HG02840 (cell line): ENCODE results near the gene POMGNT1.

Experiments
- ATAC-seq: cut with Tn5 transposase; IDR thresholded peaks from one replicate; pipeline ENCODE4 v1.9.1; 2021; ENCODE audit warnings: mild to moderate bottlenecking, moderate library complexity, moderate number of reproducible peaks; ENCODE audit not compliant: unreplicated experiment, low FRiP score

Gene POMGNT1

DNA sequence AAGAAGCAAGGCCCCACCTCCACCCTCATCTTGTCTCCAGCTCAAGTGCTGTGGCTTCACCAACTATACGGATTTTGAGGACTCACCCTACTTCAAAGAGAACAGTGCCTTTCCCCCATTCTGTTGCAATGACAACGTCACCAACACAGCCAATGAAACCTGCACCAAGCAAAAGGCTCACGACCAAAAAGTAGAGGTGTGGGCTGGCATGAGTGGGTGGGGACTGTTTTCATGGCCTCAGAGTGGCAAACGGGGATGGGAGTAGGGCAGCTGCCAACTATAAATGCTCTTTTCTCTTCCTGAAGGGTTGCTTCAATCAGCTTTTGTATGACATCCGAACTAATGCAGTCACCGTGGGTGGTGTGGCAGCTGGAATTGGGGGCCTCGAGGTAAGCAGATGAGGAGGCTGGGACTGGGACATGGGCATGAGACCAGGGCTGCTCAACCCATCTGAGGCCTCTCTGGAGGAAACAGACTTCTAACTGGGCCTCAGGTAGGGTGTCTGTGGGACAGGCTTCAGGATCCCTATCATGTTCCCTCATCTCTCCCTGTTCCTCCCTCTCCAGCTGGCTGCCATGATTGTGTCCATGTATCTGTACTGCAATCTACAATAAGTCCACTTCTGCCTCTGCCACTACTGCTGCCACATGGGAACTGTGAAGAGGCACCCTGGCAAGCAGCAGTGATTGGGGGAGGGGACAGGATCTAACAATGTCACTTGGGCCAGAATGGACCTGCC, 13.1 kb downstream of the POMGNT1 start:
- ATAC-seq = no peak

DNA sequence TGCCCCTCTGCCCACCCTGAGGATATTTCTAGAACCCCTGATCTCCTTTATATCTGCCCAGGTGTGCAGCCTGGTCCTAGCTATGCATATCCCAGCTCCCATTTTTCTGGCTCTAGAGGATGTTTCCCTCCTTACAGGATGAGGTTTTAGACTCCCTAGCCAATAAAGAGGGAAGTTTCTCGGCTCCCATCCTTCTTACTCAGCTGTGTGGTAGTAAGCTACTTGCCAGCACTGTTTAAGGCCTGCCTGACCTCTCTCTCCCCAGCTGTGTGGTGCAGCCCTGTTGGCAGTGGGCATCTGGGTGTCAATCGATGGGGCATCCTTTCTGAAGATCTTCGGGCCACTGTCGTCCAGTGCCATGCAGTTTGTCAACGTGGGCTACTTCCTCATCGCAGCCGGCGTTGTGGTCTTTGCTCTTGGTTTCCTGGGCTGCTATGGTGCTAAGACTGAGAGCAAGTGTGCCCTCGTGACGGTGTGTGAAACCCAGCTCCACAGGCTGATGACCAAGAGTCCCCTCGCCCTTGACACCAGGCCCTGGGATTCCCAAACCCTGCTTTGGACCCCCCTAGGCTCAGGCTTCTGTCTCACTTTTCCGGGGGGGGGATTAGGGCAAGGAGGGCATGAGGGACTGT, 14.2 kb downstream of the POMGNT1 start:
- no peak for ATAC-seq

DNA sequence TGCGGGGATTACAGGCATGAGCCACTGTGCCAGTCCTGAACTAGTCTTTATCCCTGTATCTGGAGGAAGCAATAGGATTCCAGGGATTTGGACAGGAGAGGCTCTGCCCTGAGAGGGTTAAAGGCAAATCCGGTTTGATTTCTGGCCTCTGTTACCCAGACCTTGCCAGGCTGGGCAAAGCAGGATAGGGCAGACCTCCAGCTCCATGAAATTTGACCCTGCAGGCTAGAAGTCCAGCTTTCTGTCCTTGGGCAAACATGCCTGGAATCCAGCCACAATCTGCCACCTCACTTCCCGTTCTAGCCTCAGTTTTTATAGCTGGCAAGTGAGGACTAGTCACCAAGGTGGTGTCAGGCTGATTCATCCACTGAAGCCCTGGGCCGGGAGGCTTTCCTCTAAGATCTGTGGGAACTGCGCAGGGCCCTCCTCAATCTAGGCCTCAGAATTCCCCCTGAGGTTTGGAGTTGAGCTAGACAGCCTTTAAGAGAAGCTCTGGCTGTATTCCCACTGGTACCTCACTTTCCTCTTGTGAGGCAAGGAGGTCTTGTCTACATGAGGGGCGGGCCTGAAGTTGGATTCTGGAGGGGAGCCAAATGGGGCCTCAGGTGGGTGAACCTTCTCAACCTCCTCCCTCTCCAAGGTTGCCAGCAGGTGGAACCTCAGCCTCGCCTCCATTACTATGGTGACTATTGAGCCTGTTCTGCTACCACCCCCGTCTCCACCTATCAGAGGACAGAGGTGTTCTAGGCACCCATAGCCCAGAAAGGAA, 15.0 kb downstream of the POMGNT1 start:
- ATAC-seq = no peak

DNA sequence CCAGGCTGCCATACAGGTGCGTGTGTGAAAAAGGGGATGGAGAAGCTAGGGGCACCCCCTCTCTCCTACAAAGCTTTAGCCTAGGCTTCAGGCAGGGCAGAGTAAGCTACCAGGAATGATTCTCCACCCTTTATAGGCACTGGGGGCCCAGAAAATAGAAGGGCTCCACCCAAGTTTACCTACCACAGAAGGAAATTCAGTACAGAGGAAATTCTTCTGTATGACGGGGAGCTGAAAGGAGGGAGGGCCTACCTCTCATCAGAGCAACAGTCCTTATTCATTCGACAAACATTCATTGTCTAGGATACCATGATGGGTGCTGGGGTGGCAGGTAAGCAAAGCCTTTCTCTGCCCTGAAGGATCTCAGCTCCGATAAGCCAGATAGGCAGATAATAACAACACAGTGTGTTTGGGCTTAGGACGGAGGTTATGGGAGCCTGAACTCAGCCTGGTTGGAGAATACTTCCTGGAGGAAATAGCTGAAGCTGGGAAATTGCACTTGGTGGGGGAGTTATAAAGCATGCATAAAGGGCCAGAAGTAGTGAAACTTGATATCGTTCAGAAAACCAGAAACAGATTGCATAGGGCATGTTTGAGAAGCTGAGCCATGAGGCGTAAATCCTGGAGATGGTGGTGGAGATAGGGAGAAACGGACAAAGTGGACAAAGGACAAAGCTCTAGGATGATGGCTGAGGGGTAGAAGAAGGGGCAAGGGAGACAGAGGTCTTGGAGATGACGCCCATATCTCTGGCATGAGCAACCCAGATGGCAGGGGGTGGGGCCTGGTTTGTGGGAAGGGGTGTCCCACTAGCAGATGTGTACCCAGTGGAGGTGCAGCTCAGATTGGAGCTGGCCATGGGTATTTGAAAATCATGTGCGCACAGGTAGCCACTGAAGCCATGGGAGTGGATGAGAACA, 16.6 kb downstream of the POMGNT1 start:
- no peak for ATAC-seq

DNA sequence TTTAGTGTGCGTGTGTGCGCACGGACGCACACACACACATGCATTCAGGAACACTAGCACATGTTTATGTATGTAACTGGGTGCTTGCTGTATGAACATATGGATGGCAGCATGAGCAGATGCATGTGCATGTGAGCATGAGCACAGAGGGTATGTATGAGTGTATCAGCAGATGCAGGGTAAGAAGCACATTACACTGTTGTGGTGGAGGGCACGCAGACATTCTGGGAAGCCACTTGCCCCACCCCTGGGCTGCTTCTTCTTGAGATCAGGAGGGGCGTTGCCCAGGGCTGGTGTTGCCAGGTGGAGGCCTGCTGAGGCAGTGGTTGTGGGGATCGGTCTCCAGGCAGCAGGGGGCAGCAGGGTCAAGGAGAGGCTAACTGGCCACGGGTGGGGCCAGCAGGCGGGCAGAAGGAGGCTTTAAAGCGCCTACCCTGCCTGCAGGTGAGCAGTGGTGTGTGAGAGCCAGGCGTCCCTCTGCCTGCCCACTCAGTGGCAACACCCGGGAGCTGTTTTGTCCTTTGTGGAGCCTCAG, 18.1 kb downstream of the POMGNT1 start:
- ATAC-seq = no peak

DNA sequence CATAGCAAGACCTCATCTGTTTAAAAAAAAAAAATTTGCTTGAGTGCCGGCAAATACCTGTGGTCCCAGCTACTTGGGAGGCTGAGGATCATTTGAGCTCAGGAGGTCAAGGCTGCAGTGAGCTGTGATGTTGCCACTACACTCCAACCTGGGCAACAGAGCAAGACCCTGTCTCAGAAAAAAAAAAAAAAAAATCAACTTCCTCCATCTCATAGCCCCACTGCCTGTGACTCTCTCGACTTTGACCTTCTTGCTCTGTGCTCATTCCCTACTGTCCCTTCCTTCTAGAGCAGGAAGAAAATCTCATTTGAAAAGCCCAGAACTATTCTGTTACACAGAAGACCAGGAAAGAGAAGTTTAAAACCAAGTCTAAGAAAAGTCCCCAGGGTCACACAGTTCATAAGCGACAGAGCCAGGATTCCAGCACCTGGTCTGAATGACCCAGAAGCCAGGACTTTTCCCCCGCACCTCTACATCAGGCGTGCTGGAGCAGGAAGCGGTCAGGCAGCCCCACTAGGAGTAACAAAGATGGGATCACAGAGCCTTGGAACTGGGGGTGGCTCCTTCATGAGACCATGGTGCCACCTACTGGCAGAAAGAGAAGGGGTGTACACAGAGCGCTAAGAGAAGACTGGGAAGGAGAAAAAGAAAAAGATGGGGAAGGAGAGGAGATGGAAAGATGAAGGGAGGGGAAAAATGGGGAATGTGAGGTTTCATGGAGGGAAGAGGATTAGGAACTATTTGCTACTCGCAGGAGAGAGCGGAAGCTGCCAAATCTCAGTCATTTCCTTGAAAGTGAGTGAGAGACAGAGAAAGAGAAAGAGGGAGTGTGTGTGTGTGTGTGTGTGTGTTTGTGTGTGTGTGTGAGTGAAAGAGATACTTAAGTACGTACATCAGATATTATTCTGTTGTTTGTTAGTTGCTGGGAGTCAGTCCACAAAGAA, 18.8 kb downstream of the POMGNT1 start:
- no peak for ATAC-seq

DNA sequence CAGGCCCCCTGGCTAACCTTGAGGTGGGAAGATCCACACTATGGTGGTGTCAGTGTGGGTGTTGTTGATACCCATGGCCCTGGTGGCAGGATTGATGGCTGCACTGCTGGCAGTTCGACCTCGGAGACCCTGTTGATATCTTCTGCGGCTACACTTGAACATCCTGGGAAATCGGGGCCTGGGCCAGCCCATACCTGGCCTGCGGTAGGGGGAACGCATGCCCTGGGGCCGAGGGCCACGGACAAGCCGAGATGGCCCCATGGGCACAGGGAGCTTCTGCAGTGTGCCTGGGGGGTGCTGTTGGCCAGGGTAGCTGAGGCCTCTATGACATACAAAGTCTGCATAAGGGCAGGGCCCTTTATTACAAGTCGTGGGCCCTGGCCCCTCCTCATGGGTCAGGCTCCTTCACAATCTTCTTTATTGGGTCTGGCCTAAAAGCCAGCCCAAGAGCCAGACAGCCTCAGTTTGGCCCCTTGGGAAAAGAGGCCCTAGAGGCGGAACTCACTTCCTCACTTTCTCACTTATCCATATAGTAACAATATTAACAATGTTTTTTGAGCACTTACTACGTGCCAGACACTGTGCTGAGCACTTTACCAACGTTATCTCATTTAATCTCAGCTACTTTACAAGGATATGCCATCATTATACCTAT, 21.9 kb downstream of the POMGNT1 start, which contains the start of gene P3R3URF:
Gene P3R3URF, minus strand, starts transcription at position 278 of the 655 bp plus-strand sequence. Its CDS starts 17 bp downstream, at position 261.
- no peak for ATAC-seq

DNA sequence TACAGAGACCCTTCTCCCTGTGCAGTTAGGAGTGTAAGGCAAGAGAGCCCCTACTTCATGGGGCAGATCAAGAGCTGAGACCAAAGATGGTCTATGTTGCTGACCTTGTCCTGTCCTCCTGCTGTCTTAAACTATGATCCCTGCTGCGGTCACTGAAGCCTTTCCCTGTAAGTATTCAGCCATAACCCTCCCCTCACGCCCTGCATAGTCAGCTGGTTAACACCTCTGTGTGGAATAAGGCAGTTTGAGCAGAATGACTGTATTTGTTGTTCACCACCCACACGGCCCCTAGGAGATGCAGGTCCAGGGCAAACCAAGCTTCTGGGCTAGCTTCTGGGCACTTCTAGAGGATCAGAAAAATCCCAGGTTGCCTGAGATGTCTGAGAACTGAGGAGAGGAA, 23.0 kb downstream of the POMGNT1 start:
- ATAC-seq = no peak

DNA sequence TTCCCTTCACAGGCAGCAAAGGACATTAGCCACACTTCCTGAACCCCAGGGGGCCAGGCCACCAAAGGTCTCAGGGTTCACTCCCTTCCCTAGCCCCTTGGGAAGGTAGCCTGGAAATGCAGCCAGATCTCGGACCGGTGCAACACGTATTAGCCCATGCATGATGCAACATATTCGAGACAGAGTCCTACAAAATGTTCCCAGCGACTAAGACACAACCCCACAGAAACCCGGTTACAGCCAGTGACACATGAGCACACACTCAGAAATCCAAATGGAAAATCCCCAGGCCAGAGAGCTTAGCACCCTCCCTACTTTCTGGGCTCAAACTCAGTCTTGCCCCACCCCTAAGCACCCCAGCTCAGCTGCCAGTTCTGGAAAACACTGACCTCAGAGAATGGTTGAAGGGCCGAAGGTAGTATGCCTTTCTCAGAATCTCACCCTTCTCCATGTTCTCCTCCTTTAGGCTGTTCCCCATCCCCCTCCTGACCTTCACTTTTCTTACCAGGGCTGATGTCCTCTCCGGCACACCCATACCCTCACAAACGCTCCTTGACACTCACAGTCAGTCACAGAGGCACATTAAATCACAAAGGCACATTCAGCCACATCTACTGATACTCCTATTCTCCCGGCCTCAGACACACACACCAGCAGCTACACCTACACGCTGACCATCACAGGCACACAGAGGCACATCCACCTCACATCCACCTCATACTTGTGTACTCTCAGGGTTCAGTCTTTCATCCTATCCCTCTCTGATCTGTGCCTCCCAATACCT, 23.6 kb downstream of the POMGNT1 start, which contains the start of gene TSPAN1:
Gene TSPAN1, plus strand, starts transcription at position 640 of the 784 bp plus-strand sequence. CDS start 6,021 bp downstream, outside the sequence.
- ATAC-seq = no peak

DNA sequence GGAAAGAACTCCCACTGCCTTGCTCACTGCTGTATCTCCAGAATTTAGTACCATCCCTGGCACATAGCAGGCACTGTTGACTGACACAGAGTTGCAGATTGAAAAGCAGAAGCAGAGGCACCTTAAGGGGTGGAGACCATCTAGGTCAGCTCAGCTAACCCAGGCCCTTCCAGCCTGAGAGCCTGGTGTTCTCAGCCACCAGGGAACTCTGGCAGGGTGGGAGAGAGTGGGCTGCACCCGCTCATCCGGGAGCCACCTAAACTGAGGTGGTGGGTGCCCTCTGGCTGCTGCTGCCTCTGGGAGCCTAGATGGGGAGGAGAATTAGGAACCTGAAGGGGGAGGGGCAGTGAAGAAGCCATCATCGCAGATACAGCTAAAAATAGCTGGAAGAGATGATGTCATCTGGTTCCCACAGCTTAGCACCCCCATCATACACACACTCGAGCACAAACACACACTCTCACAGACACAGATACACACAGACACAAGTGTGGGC, 24.8 kb downstream of the POMGNT1 start:
- ATAC-seq = no peak

DNA sequence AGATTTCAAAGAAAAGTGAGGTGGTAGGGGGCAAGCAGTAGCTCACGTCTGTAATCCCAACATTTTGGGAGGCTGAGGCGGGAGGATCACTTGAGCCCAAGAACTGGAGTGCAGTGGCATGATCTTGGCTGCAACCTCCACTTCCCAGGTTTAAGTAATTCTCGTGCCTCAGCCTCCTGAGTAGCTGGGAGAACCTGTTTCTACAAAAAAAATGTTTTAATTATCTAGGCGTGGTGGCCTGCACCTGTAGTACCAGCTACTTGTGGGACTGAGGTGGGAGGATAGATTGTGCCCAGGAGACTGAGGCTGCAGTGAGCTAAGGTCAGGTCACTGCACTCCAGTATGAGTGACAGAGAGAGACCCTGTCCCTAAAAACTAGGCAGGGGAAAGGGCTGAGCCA, 25.9 kb downstream of the POMGNT1 start:
- no peak for ATAC-seq

DNA sequence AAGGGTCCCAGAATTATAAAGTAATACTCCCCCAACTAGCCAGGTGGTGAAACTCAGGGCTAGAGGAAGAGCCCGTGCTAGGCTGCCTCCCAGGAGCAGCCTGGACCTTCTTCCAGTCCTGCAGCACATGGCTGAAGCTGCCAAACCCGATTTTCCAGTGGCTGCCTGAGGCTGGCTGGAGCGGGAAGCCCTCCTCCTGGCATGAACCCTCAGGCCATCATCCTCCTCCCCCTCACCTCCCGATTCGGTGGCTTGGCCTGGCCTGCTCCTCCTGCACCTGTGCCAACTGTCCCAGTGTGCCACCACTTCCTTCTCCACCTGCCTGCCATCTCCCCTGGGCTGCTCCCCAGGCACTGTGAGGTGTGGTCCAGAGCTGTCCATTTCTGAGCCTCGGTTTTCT, 26.4 kb downstream of the POMGNT1 start:
- ATAC-seq = no peak

DNA sequence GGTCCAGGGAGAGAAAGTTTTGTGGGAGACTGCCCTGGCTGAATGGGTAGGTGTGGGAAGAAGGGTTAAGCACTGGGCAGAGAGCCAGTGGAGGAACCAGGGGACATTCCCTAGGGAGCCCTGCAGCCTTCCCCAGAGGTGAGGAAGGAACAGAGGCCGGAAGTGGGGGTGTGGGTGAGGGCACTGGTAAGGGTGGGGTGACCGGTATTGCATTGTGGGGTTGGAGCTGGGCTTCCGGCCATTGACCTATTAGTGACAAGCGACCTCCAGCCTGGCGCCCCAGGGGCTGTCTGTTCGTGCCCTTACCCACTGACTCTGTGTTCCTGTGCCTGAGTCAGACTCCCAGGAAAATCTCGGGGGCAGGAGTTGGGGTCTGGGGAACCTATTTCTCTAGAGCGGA, 26.9 kb downstream of the POMGNT1 start:
- ATAC-seq = no peak

DNA sequence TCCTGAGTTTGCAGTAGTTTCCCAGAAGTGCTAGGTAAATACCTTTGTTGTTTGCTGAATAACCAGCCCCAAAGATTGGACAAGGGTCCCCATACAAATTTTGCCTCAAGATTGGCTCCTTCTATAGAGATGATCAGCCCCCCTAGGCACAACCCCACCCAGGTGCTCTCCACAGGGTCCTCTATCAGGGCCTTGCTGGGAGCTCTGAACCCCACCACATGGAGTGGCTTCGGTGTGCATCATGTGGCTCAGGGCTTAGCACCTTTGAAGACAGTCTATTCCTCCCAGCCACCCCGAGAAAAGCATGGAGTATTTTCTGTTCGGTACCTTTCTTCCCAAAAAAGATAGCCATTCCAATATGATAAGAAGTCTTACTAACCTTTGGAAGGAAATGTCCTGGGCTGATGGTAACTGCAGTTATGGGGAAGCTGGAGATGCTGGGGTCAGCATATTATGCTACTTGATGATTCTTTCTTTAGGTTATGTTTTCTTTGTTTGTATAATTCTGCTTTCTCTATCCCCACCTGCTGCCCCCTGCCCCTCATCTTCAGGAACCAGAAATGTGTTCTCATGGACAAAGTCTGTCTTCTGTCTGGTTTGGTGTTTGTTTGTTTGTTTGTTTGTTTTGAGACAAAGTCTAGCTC, 28.3 kb downstream of the POMGNT1 start:
- ATAC-seq = no peak

DNA sequence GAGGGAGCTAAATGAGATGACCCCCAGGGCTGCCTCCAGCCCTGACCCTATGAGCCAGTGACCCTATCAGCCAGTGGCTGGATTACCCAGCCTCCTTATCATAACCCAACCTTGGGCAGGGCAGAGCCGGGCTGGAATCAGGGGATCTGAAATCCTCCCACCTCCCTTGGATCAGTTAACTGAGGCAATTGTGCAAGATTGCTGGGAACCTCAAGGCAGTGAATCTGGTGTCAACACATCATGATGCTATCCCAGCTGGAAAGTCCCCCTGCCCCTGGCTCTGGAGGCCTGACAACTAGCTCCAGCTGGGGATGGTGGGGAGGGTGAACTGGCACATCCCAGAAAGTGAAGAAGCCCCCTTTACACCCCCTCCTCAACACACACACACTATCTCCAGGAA, 29.8 kb downstream of the POMGNT1 start:
- no peak for ATAC-seq

DNA sequence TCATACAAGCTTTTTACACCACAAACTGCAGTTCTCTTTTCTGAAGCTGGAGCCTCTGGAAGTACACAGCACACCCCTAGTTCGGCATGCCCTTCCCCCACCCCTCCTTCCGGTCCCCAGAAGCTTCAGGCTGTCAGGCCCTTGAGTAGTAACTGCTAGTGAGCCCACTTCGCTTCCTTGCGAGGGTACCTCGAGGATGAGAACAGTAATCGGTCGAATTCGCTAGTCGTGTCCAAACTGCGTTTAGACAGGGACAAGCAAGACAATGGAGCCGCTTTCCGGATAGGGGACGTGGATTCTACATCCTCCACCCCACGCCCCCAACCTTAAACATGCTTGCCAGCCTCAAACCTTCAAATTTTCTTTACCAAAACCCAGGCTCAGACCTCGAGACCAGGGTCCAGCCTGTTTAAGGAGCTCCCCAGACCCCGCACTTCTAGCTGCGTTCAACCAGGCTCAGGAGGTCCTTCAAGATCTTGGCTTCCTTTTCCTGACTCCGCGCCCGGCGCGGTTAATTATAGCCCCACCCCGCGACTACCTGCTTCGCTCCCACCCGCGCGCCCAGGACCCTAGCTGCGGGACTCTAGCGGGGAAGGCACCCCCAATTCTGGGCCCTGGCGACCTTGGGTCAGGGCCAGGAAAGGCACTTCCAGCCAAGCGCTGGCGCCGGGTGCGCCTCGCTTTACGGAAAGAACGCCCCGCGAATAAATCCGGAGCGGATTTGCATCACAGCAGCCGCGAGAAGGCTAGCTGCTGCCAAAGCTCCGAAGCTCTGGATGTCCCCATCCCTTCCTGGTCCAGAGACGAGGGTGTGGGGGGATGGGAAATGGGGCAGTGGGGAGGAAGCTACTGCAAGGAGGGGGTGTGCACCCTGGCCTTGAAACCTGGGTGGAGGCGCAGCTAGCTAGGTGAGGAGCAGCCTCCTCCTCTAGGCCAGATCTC, 31.4 kb downstream of the POMGNT1 start:
- ATAC-seq = no peak
